K562 (cell line): Measurements from ENCODE around the gene NLRX1. TPM values are rescaled to one million over a fixed set of nuclear protein-coding genes. Genes with fewer than 3 reads are reported as not detected.

Source experiments
- ATAC-seq: fragments of 200-7000 bp; cut with Tn5 transposase; 3 replicates; pipeline ENCODE4 v1.9.1; 2020; ENCODE audit warnings: moderate library complexity
- BruUV-seq: library from RNA; stranded (reverse); fragments of 400-500 nt; replicated peaks from 2 replicates; lab custom pipeline; 2021; lab: Mats Ljungman, UMichigan
- CTCF ChIA-PET: fragments of 300-600 bp; formaldehyde crosslinking; extraction: SDS; loops from one replicate; lab custom pipeline; 2021; ENCODE audit warnings: low intra/inter-chr PET ratio; lab: Yijun Ruan, JAX
- POLR2A ChIA-PET: fragments of 300-600, 350-650 bp; sonication (Branson Sonifier 250); formaldehyde crosslinking; extraction: SDS; loops from one replicate; lab custom pipeline; 2021; ENCODE audit warnings: antibody characterized with exemption, inconsistent platforms; lab: Yijun Ruan, JAX
- DNase-seq, 4 experiments: peaks; one replicate each; pipeline versions ENCODE4 v3.0.0 to v3.0.0-alpha.2; 2011 to 2018; ENCODE audit warnings: low spot score in 3 of 4, mixed read lengths in 3 of 4; ENCODE audit errors: extremely low read depth in 1 of 4
- FAIRE-seq: peaks from 2 replicates; lab custom pipeline; 2011; peaks lifted over from hg19 to GRCh38; lab: Jason Lieb, UNC
- H2AFZ ChIP-seq: 2 replicates; pipeline ENCODE4 v1.6.0; 2011; ENCODE audit warnings: low read depth, low read length, control low read depth, inconsistent platforms
- H3K27ac ChIP-seq: fragments of 200-600 bp; 3 replicates; pipeline ENCODE4 v1.8.0; 2011; ENCODE audit warnings: low read depth, mild to moderate bottlenecking, control low read depth, inconsistent platforms, low read length, moderate library complexity, mixed read lengths; ENCODE audit errors: extremely low read depth
- H3K27me3 ChIP-seq, 2 experiments: fragments of 300-600 bp in 1 of 2; 2 replicates in 1 of 2; 3 replicates in 1 of 2; pipeline versions ENCODE4 v1.6.0 to v1.8.0; 2011; ENCODE audit warnings: inconsistent platforms in 2 of 2, low read length in 2 of 2, mild to moderate bottlenecking in 1 of 2, mixed read lengths in 1 of 2, moderate library complexity in 1 of 2; ENCODE audit not compliant: control insufficient read depth in 2 of 2, insufficient read depth in 2 of 2
- H3K36me3 ChIP-seq: fragments of 300-600 bp; 3 replicates; pipeline ENCODE4 v1.8.0; 2011; ENCODE audit warnings: mild to moderate bottlenecking, low read length, inconsistent platforms; ENCODE audit not compliant: control insufficient read depth, insufficient read depth
- H3K4me1 ChIP-seq, 2 experiments: fragments of 200-600 bp in 1 of 2; replicated peaks in 1 of 2; 2 replicates in 1 of 2; 3 replicates in 1 of 2; pipeline versions ENCODE4 v1.5.1 to v1.8.0; 2011; ENCODE audit warnings: inconsistent platforms in 2 of 2, low read length in 2 of 2, mild to moderate bottlenecking in 1 of 2, mixed read lengths in 1 of 2, moderate library complexity in 1 of 2; ENCODE audit not compliant: control insufficient read depth in 2 of 2, insufficient read depth in 2 of 2
- H3K4me2 ChIP-seq: 2 replicates; pipeline ENCODE4 v1.6.1; 2011; ENCODE audit warnings: low read length, control low read depth, inconsistent platforms, mixed read lengths; ENCODE audit not compliant: insufficient read depth
- H3K4me3 ChIP-seq: fragments of 200-600 bp; sonication (generic), shearing (Covaris generic); 2 replicates; pipeline ENCODE4 v1.5.1; 2016; ENCODE audit warnings: control low read depth, inconsistent platforms
- H3K79me2 ChIP-seq: fragments of 200-600 bp; 3 replicates; pipeline ENCODE4 v1.8.0; 2011; ENCODE audit warnings: low read length, inconsistent platforms; ENCODE audit not compliant: control insufficient read depth, insufficient read depth
- H3K9ac ChIP-seq, 2 experiments: 2 replicates each; pipeline versions ENCODE4 v1.6.0 to v1.6.1; 2011; ENCODE audit warnings: low read depth in 2 of 2, low read length in 2 of 2, control low read depth in 1 of 2, inconsistent platforms in 1 of 2, mild to moderate bottlenecking in 1 of 2, mixed read lengths in 1 of 2; ENCODE audit not compliant: insufficient read depth in 1 of 2
- H3K9me1 ChIP-seq: one replicate; pipeline ENCODE4 v1.6.0; 2011; ENCODE audit warnings: inconsistent platforms, mild to moderate bottlenecking, low read length, moderate library complexity; ENCODE audit not compliant: control insufficient read depth, insufficient read depth
- H3K9me3 ChIP-seq: replicated peaks from 2 replicates; pipeline ENCODE4 v1.5.1; 2011; ENCODE audit warnings: low read depth, low read length, inconsistent platforms; ENCODE audit not compliant: control insufficient read depth, insufficient read depth
- H4K20me1 ChIP-seq: replicated peaks from 2 replicates; pipeline ENCODE4 v1.6.1; 2011; ENCODE audit warnings: low read length, inconsistent platforms, mixed read lengths; ENCODE audit not compliant: control insufficient read depth, insufficient read depth
- BCOR ChIP-seq: fragments of 450-650 bp; IDR thresholded peaks from 2 replicates; pipeline ENCODE4 v1.6.1; 2016
- HCFC1 ChIP-seq: IDR thresholded peaks from 2 replicates; pipeline ENCODE4 v1.6.1; 2012; ENCODE audit warnings: low read depth, low read length, improper control_type of control experiment
- KLF10 ChIP-seq: fragments of 250-450 bp; sonication (Bioruptor Pico); IDR thresholded peaks from 2 replicates; pipeline ENCODE4 v1.6.1; 2021; ENCODE audit warnings: matching md5 sums
- RCOR1 ChIP-seq, 2 experiments: IDR thresholded peaks; 2 replicates each; pipeline ENCODE4 v1.6.1; 2012; ENCODE audit warnings: low read depth in 2 of 2, low read length in 2 of 2, borderline replicate concordance in 1 of 2, improper control_type of control experiment in 1 of 2
- RHOXF2B ChIP-seq: fragments of 250-450 bp; sonication (Bioruptor Pico); conservative IDR thresholded peaks from 2 replicates; pipeline ENCODE4 v1.5.1; 2021
- STAT5B ChIP-seq: fragments of 250-450 bp; sonication (Bioruptor Pico); IDR thresholded peaks from 2 replicates; pipeline ENCODE4 v1.8.0; 2021; ENCODE audit warnings: mild to moderate bottlenecking, inconsistent platforms
- ZNF324 ChIP-seq: fragments of 250-450 bp; sonication (Bioruptor Pico); IDR thresholded peaks from 2 replicates; pipeline ENCODE4 v1.4.0; 2020; ENCODE audit warnings: mild to moderate bottlenecking
- ZNF75A ChIP-seq: fragments of 450-650 bp; formaldehyde crosslinking; IDR thresholded peaks from 2 replicates; pipeline ENCODE4 v1.4.0; 2020; ENCODE audit warnings: mild to moderate bottlenecking
- WGBS: fragments of 100-300 bp; shearing (Covaris generic); methylation state at CpG from one replicate; pipeline ENCODE4 v1.1.6; 2016; ENCODE audit warnings: low coverage, mixed read lengths; ENCODE audit not compliant: insufficient coverage; ENCODE audit errors: missing lambda C conversion rate; 5-methylcytosine and 5-hydroxymethylcytosine counted together
- in situ Hi-C: fragments of 300-500 bp; cut with MboI; formaldehyde crosslinking; loops from 4 replicates; pipeline ENCODE4 v1.15.0; 2018; ENCODE audit warnings: inconsistent platforms, mixed read lengths
- intact Hi-C: fragments of 100-400 bp; cut with micrococcal nuclease; formaldehyde crosslinking; loops from 2 replicates; pipeline ENCODE4 v1.14.2; 2022
- polyA plus RNA-seq, 8 experiments: library from polyadenylated mRNA; depleted of rRNA in 4 of 8; stranded (reverse) in 5 of 8; unstranded in 3 of 8; fragments of >200 nt; fragmentation: Nextera tagmentation in 2 of 8; fragmentation: Illumina TruSeq in 1 of 8; extraction: Ambion mirVana in 2 of 8; extraction: Trizol in 1 of 8; gene quantifications; 2 replicates each; pipeline versions ENCODE4 v1.2.1 to v1.2.3, GENCODE V29; 2011 to 2014; ENCODE audit warnings: inconsistent platforms in 1 of 8, missing spikeins in 1 of 8
- total RNA-seq, 7 experiments: library from RNA; depleted of rRNA in 6 of 7; stranded (reverse); fragments of >200 nt in 6 of 7; fragmentation: Illumina TruSeq in 2 of 7; extraction: Trizol in 2 of 7; gene quantifications; 2 replicates each; pipeline versions ENCODE4 v1.2.1 to v1.2.3, GENCODE V29; 2011 to 2021; ENCODE audit warnings: low replicate concordance in 1 of 7
- TF ChIP-seq, protein P1 (sequence below), 2 experiments: fragments of 450-650 bp; conservative IDR thresholded peaks; 2 replicates each; pipeline ENCODE4 v1.6.1; 2017; ENCODE audit warnings: mild to moderate bottlenecking in 2 of 2, moderate library complexity in 2 of 2
- TF ChIP-seq, protein P2 (sequence below): fragments of 250-450 bp; sonication (Bioruptor Pico); IDR thresholded peaks from 2 replicates; pipeline ENCODE4 v1.8.0; 2021; ENCODE audit warnings: borderline replicate concordance, mild to moderate bottlenecking, moderate library complexity; ENCODE audit not compliant: poor library complexity, severe bottlenecking
- TF ChIP-seq, protein P3 (sequence below): fragments of 250-450 bp; sonication (Bioruptor Pico); IDR thresholded peaks from 2 replicates; pipeline ENCODE4 v1.4.0; 2020; ENCODE audit warnings: borderline replicate concordance

Gene NLRX1
- total and polyA plus RNA-seq, 9 of the 15 experiments (the other 6 are each of a cell fraction or from before 2014, with no cell fraction given), result 0.04 to 2.3 (median 0.69) TPM

DNA sequence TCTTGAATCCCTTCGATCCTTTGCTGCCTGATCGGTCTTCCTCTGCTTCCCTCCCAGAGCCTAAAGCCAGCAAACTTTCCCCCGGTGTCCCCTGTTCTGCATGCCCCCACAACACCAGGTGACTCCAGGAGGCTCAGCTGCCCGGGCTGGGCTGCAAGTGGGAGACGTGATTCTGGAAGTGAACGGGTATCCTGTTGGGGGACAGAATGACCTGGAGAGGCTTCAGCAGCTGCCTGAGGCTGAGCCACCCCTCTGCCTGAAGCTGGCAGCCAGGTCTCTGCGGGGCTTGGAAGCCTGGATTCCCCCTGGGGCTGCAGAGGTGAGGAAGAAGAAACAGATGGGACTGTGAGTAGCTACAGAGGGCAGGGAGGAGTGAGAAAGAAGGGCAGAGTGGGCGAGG lies 20.4 kb downstream of the NLRX1 start:
- no peak for ATAC-seq
- no peaks in the 10 kb centered on the region for H3K36me3 ChIP-seq
- TF ChIP-seq ZNF75A (CRISPR knock-in tag) (no peak), KLF10 (CRISPR knock-in tag) (no peak), STAT5B (CRISPR knock-in tag) (no peak), RHOXF2B (CRISPR knock-in tag) (no peak), HCFC1 (no peak)
- TF ChIP-seq, all 486 proteins: peak for 0
- CTCF ChIA-PET, result no interaction called here
- in situ Hi-C loops (no loop called here), intact Hi-C loops (no loop called here)
- H3K9me3 ChIP-seq, result no peaks in the 10 kb centered on the region
- DNase-seq, result no peak
- H2AFZ ChIP-seq, result no peak overlapping the region
- FAIRE-seq, result no peak
- BruUV-seq, result no TSS peak
- no peaks in the 10 kb centered on the region for H4K20me1 ChIP-seq
- H3K9me1 ChIP-seq, result no peaks in the 10 kb centered on the region
- H3K27ac ChIP-seq, result no peak overlapping the region
- peaks cover 7 to 30% of the 10 kb centered on the region in 2 experiments; a peak in 4 of 5 replicates for H3K4me1 ChIP-seq
- WGBS, result 28% methylated on average over 8 of the region's 8 CpGs
- H3K27me3 ChIP-seq, result peaks cover 0 to under 1% of the 10 kb centered on the region in 2 experiments; a peak in 1 of 5 replicates
- peak overlapping the region in 1 of 2 experiments; percentile 71; a peak in 2 of 4 replicates for H3K9ac ChIP-seq
- no peak overlapping the region for H3K4me3 ChIP-seq
- POLR2A ChIA-PET, result interaction anchor here (1.0 to 1.2 kb wide), 3 partner anchors 8 to 82 kb away, joined by 3 to 5 read pairs (median 4); partner anchors contain the start of gene C2CD2L
- no peak overlapping the region for H3K4me2 ChIP-seq
- no peaks in the 10 kb centered on the region for H3K79me2 ChIP-seq

DNA sequence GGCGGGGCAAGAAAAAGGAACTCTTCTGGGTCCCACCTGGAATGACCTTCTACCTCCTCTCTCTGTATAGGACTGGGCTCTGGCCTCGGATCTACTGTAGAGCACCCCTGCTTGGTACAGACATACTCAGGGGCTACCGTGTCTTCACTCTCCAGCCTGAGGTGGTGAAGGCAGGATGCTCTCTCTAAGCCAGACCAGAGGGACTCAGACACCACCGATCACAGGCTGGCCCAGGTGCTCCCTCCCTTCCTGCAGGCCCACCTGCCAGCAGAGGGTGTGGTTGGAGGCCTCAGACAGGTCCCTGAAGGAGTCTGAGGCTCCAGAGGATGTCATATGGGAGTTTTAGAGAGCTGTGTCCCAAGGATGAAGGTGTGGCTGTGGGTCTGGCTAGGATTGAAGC lies 20.9 kb downstream of the NLRX1 start:
- Histone ChIP-seq H3K9me3 (no peaks in the 10 kb centered on the region), H3K27ac (no peak overlapping the region), H2AFZ (no peak overlapping the region), H3K4me1 (peaks cover 7 to 30% of the 10 kb centered on the region in 2 experiments; a peak in 4 of 5 replicates), H3K36me3 (no peaks in the 10 kb centered on the region)
- intact Hi-C loops, result no loop called here
- no peak for DNase-seq
- BruUV-seq, result no TSS peak
- TF ChIP-seq, protein P1, sequence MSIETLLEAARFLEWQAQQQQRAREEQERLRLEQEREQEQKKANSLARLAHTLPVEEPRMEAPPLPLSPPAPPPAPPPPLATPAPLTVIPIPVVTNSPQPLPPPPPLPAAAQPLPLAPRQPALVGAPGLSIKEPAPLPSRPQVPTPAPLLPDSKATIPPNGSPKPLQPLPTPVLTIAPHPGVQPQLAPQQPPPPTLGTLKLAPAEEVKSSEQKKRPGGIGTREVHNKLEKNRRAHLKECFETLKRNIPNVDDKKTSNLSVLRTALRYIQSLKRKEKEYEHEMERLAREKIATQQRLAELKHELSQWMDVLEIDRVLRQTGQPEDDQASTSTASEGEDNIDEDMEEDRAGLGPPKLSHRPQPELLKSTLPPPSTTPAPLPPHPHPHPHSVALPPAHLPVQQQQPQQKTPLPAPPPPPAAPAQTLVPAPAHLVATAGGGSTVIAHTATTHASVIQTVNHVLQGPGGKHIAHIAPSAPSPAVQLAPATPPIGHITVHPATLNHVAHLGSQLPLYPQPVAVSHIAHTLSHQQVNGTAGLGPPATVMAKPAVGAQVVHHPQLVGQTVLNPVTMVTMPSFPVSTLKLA (conservative IDR thresholded peaks at IDR 0.05), result no peak
- TF ChIP-seq BCOR (no peak), ZNF324 (CRISPR knock-in tag) (no peak), RCOR1 (IDR thresholded peaks at IDR 0.05; ENCODE audit: borderline replicate concordance in 1 of 2, low read depth in 2 of 2, low read length in 2 of 2) (no peak)
- TF ChIP-seq, protein P2, sequence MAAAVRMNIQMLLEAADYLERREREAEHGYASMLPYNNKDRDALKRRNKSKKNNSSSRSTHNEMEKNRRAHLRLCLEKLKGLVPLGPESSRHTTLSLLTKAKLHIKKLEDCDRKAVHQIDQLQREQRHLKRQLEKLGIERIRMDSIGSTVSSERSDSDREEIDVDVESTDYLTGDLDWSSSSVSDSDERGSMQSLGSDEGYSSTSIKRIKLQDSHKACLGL (CRISPR knock-in tag), result no peak
- TF ChIP-seq, protein P3, sequence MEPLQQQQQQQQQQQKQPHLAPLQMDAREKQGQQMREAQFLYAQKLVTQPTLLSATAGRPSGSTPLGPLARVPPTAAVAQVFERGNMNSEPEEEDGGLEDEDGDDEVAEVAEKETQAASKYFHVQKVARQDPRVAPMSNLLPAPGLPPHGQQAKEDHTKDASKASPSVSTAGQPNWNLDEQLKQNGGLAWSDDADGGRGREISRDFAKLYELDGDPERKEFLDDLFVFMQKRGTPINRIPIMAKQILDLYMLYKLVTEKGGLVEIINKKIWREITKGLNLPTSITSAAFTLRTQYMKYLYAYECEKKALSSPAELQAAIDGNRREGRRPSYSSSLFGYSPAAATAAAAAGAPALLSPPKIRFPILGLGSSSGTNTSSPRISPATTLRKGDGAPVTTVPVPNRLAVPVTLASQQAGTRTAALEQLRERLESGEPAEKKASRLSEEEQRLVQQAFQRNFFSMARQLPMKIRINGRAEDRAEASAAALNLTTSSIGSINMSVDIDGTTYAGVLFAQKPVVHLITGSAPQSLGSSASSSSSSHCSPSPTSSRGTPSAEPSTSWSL, result no peak
- TF ChIP-seq, all 486 proteins: peak for 0
- FAIRE-seq (no peak), ATAC-seq (peak; percentile 12; the same call in 2 of the 3 replicates)
- no peaks in the 10 kb centered on the region for H4K20me1 ChIP-seq
- ChIA-PET POLR2A (interaction anchor here (0.7 to 1.7 kb wide), 5 partner anchors 8 to 82 kb away, joined by 3 to 5 read pairs (median 4); partner anchors contain the start of genes C2CD2L and NLRX1), CTCF (no interaction called here)
- in situ Hi-C loops, result no loop called here
- H3K9me1 ChIP-seq, result no peaks in the 10 kb centered on the region
- H3K4me3 ChIP-seq, result no peak overlapping the region
- no peaks in the 10 kb centered on the region for H3K79me2 ChIP-seq
- H3K27me3 ChIP-seq, result no peaks in the 10 kb centered on the region; a peak in 1 of 5 replicates
- H3K4me2 ChIP-seq, result no peak overlapping the region
- H3K9ac ChIP-seq, result no peak overlapping the region; a peak in 1 of 4 replicates
- 14% methylated on average over 4 of the region's 4 CpGs for WGBS
